Measurements from ENCODE around the gene KLF15.

- TF ChIP-seq CTCF (IDR thresholded peaks at IDR 0.05) (no peak), ZFX (IDR thresholded peaks at IDR 0.05; ENCODE audit: borderline replicate concordance) (no peak)
Measured at GRCh38 chr3:126293370-126294082, 63.7 kb downstream of the KLF15 start.

Measured in 22Rv1 (cell line).